Measurements from ENCODE around the gene MACROD1. TPM values are rescaled to one million over a fixed set of nuclear protein-coding genes. Genes with fewer than 3 reads are reported as not detected.

MACROD1 gene
- total and polyA plus RNA-seq, 2 donors (not counting 3 experiments of a cell fraction or from before 2014, with no cell fraction given): 11.0 to 16.2 TPM

GRCh38 chr11:64140082-64140481, 25.8 kb downstream of the MACROD1 start:
- dilution Hi-C loops (cut with MboI; ENCODE audit: extremely low pct_ligation_motif_present, low sequenced_read_pairs): no loop called here
- FAIRE-seq: no peak

More at GRCh38 chr11:64140082-64140481, 25.8 kb downstream of the MACROD1 start:
- POLR2A ChIA-PET: no interaction called here
- no peak overlapping the region for H3K27ac ChIP-seq (ENCODE audit: insufficient read depth, low read depth, low read length)
- H4K20me1 ChIP-seq (replicated peaks; ENCODE audit: control insufficient read depth, extremely low read depth, insufficient read depth, low read length): no peaks in the 10 kb centered on the region
- H3K79me2 ChIP-seq (ENCODE audit: control insufficient read depth, insufficient read depth, low read length): no peaks in the 10 kb centered on the region
- no peak for DNase-seq (ENCODE audit: low read depth, low spot score)
- no peak overlapping the region for H3K9ac ChIP-seq (replicated peaks; ENCODE audit: extremely low read depth, insufficient read depth, low read length)
- no peak overlapping the region for H3K4me3 ChIP-seq (replicated peaks in 1 of 3; ENCODE audit: insufficient read depth in 1 of 3, low read depth in 1 of 3, low read length in 3 of 3)
- TF ChIP-seq POLR2AphosphoS5 (IDR thresholded peaks at IDR 0.05; ENCODE audit: insufficient read depth, low read depth, low read length) (no peak), GATA2 (IDR thresholded peaks at IDR 0.05; ENCODE audit: insufficient read depth, insufficient read length, low read depth, low read length) (no peak), EZH2 (IDR thresholded peaks at IDR 0.05; ENCODE audit: borderline replicate concordance, low read depth, low read length, severe bottlenecking) (no peak), MYC (IDR thresholded peaks at IDR 0.05; ENCODE audit: low read depth, low read length) (no peak), POLR2A (IDR thresholded peaks at IDR 0.05; ENCODE audit: low read depth, low read length) (no peak), MAX (IDR thresholded peaks at IDR 0.05; ENCODE audit: insufficient read depth, insufficient read length) (no peak), FOS (IDR thresholded peaks at IDR 0.05; ENCODE audit: borderline replicate concordance, insufficient read depth, low read length) (no peak), JUN (IDR thresholded peaks at IDR 0.05; ENCODE audit: borderline replicate concordance, insufficient read depth, insufficient read length, low read depth) (no peak), CTCF (IDR thresholded peaks at IDR 0.05; ENCODE audit: extremely low read depth in 1 of 2, insufficient read depth in 1 of 2, low read depth in 1 of 2, low read length in 2 of 2) (no peak)
- no peak overlapping the region for H3K4me2 ChIP-seq (ENCODE audit: insufficient read depth, low read length)
- no peaks in the 10 kb centered on the region for H3K9me1 ChIP-seq (replicated peaks; ENCODE audit: control insufficient read depth, extremely low read depth, insufficient read depth, low read length)
- H3K9me3 ChIP-seq (replicated peaks; ENCODE audit: control insufficient read depth, insufficient read depth, low read length): no peaks in the 10 kb centered on the region
- no peaks in the 10 kb centered on the region for H3K4me1 ChIP-seq (ENCODE audit: control insufficient read depth, extremely low read depth, insufficient read depth, low read length)
- no peak overlapping the region for H2AFZ ChIP-seq (ENCODE audit: low read depth, low read length)
- no peaks in the 10 kb centered on the region for H3K27me3 ChIP-seq (ENCODE audit: control insufficient read depth in 2 of 2, insufficient read depth in 2 of 2, low read length in 2 of 2)
- intact Hi-C loops (cut with micrococcal nuclease): no loop called here
- no peaks in the 10 kb centered on the region for H3K36me3 ChIP-seq (ENCODE audit: control insufficient read depth in 2 of 2, extremely low read depth in 1 of 2, insufficient read depth in 2 of 2, low read length in 2 of 2)
- CTCF ChIA-PET: interaction anchor here (0.9 kb wide), 1 partner anchor 8 kb away, joined by 3 read pairs; no protein-coding TSS in a partner anchor
- no TSS peak for BruUV-seq (replicated peaks)

Data from endothelial cell of umbilical vein (primary cell).